GM19023 (cell line): ENCODE data around the gene IPO5.
A peak's percentile ranks its signal among the peaks of the same experiment; 100 is the strongest.

Experiments used
- ATAC-seq: cut with Tn5 transposase; IDR thresholded peaks from one replicate; pipeline ENCODE4 v1.9.1; 2021; ENCODE audit warnings: mild to moderate bottlenecking, moderate library complexity; ENCODE audit not compliant: unreplicated experiment

Gene IPO5

DNA sequence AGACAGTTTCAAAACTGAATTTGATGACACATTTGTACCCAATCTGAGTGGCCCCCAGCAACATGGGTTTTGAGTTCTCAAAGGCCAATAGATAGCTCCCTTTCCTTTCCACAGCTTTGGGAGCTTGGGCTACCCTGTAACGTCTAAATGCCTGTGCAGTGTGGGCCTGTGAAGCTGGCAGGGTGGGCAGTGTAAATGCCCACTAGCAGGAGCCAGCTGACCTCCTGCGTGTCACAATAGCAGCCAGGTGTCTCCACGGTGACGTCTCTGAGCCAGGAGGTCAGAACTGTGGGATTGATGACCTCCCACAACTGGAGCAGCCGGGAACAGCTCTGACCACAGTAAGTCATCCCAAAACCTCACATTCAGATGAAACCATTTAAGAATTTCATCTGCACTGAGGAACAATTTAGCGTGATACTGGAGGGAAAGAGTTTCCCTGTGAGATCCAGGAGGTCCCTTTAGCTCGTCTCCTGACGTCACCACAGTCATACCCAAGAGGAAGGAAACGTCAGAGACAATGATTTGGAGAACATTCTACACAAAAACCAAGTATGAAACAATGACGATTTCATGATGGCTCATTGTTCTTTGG lies at the start of gene IPO5:
TSS of gene IPO5 (plus strand) at position 300 of the 595 bp plus-strand sequence. CDS start 23,022 bp downstream, outside the sequence.
- no peak for ATAC-seq

GRCh38 chr13:97904059-97904458 lies 49.4 kb upstream of the IPO5 start:
- no peak for ATAC-seq

- no peak for ATAC-seq
These were observed 48.0 kb upstream of the IPO5 start for GRCh38 chr13:97905517-97905916.

DNA sequence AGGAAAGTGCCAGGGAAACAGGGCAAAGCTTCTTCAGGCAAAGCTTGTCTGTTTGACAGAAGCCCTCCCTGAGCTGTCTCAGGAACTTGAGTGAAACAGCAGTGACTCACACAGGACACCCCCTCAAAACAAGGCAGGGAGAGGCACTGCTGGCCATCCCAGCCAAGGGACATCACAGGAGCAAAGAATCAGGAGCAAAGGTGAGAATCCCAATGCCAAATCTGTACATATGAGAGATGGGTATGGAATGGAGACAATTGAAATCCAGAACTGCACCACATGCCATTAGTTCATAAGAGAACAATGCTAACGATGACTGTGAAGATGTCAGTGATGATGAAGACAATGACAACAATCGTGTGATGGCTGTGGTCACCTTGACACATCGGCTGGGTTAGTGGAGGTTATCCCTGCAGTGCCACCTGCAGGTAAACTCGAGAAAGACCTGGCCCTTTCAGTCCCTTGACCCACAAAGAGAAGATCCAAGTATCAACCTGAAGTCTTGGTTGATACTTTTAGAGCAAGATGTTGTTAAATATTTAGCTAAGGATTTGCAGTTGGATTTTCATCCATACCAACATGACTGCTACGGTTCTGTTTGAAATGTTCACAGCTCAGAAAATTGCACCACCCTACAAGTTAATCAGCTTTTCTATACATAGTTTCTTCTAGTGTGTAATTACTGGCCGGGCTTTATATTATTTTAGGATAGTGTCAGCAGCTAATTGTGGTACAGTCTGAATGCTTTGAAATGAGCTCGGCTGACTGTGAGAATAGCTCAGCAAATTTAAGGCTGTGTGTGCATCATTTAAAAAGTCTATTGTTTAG lies 42.0 kb upstream of the IPO5 start:
- peak; percentile 55 for ATAC-seq

DNA sequence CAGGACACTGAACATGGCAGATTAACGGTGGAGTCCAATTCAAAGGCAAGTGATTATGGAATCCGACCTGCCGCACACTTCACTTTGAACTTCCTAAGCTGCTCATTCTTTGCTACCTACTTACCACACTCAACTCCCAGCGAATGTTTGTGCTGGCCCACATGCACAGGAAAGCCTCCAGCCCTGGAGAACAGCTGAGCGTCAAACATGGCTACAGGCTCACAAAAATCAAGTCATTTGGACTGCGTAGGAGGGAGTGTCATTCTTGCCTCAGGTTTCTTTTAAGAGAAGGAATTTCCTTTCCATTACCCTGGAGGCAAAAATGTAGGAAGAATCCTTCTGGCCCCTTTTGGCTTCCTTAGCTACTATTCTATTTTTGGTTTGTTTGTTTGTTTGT lies 41.3 kb upstream of the IPO5 start:
- ATAC-seq, result no peak

GRCh38 chr13:97913206-97913605 lies 40.3 kb upstream of the IPO5 start:
- no peak for ATAC-seq

GRCh38 chr13:97914540-97914939 lies 38.9 kb upstream of the IPO5 start:
- ATAC-seq, result no peak

DNA sequence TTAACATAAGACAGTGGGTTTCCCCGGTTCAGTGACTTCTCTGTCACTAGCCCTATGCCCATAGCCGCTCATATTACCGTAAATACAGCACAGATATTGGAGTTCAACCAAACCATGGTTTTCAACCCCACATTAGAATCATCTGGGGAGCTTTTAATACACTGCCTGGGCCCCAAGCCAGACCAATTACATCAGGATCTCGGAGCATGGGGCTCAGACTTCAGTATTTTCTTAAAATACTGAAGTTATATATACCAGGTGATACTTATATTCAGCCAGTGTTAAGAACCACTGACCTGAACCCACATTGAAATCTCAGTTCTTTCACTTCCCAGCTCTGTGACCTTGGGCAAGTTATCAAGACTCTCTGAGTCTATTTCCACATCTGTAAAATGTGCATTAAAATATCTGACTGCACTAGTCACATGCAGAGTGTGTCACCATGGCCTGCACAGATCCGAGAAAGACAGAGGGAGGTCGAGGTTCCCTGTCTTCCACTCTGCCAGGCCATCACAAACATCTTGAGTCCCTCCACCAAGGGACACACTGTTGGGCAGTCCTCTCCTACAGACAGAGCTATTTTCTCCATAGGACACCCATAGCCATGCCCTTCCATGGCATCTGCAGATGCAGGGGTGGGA lies 32.2 kb upstream of the IPO5 start:
- ATAC-seq, result no peak

- no peak for ATAC-seq
These were observed 25.2 kb upstream of the IPO5 start for GRCh38 chr13:97928301-97928700.

GRCh38 chr13:97932036-97932435 lies 21.4 kb upstream of the IPO5 start:
- ATAC-seq, result no peak

- ATAC-seq, result no peak
These were observed 20.8 kb upstream of the IPO5 start for GRCh38 chr13:97932647-97933046.

DNA sequence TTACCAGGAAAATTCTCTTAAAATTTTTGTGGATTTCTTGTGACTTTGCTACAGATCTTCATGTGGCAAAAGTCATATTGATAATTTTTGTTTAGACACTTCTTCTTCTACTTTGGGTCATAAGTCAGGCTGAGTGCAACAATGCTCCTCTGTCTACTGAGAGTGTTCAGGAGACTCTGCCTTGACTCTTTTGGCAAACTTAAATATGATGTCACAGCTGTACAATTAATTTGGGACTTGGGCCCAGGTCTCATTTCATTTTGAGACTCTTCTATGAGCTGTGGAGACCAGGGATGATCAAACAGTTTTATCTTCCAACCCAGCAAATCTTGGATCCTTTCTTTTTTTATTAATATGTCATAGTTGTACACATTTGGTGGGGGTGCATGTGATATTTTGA lies 19.7 kb upstream of the IPO5 start:
- no peak for ATAC-seq

DNA sequence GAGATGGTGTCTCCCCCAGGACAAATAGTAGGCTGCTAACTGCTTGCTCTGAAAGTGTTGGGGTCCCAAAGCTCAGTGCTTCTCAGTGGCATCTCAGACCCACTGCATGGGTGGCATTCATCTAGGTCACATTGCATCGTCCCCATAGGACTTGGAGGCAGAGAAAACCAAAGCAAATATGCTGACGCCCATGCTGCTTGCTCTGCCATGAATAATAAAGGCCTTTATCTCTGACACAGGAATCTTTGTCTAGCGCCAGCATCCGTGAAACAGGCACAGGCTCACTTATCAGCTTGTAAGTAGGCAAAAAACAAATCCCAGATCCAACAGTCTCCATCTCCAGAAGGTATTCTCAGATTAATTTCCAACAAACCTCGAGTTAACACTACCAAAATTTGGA lies 18.9 kb upstream of the IPO5 start:
- ATAC-seq, result no peak

GRCh38 chr13:97935071-97935470 lies 18.4 kb upstream of the IPO5 start:
- ATAC-seq, result no peak

GRCh38 chr13:97936036-97936435 lies 17.4 kb upstream of the IPO5 start:
- no peak for ATAC-seq

DNA sequence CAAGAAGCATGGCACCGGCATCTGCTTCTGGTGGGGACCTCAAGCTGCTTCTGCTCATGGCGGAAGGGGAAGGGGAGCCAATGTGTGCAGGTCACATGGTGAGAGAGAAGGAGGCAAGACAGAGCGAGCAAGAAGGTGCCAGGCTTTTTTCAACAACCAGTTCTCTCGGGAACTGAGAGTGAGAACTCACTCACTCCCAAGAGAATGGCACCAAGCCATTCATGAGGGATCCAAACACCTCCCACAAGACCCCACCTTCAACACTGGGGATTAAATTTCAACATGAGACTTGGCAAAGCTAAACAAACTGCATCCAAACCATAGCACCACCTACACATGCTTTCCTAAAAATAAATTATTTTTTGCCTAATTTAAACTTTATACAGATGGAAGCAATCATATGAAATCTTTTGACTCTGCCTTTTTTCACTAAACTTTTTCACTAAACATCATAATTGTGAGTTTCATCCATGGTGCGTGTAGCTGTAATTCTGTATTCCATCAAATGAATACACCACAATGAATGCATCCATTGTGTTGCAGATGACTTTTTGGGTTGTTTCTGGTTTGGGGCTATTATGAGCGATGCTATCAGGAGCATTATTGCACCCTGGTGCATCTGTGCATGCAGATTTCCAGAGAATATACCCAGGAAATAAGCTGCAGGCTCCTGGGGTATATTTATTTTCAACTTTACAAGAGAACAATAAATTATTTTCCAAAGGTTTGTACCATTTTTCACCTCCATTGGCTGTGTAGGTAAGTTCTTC lies 14.6 kb upstream of the IPO5 start:
- ATAC-seq, result no peak

DNA sequence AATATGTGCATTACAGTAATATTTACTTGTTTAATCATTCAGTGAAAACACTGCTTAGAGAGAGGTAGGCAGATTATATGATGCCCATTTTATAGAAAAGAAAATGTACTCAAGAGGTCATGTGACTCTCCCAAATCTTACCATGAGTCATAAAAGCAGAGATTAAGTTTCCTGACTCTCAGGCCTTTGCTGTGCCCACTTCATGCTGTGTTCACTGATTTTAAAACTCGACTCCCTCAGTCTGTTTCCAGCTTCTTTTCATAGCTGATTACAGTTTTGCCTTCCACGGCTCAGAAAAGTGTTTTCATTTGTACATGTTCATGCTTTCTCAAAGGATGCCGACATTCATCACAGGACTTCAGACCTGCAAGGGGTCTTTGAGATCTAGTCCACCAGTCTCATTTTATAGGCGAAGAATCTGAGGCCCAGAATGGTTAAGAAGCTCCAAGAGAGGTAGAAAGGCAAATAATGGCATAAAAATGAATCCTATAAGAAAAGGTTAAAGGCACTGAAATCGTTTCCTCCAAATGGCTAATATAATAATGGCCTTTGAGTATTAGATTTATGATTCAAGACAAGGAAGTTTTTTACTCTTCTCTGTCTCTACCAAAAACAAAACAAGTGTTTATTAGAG lies 9.0 kb upstream of the IPO5 start:
- ATAC-seq, result no peak

GRCh38 chr13:97945342-97945741 lies 8.1 kb upstream of the IPO5 start:
- no peak for ATAC-seq

GRCh38 chr13:97945792-97946419 lies 7.6 kb upstream of the IPO5 start:
- ATAC-seq, result no peak

DNA sequence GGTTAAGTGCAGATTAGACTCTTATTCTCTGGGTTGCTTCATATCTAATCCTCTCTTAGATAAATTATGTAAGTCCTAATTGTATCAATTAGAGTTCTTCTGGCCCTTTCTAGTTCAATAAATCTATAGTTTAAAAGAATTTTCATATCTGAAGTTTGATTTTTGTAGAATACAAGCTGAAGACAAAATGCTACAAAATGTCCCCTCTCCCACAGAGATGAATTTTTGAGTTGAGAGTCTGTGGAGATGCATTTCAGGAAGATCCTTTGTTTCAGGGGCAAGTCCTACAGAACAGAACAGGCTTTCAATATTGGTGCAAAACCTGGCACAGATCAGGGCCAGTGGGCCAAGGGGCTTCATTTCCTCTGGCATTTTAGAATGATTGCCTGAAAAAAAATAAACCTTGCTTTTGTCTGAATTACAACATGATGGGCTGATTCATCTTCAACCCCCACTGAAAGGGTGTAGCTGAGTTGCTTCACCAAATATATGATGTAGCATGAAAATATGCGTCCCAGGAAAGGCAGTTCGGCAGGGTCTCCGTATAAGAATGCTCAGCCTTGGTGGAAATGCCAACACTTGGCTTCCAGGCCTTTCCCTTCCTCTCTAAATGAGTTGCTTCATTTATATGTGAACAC lies 6.4 kb upstream of the IPO5 start:
- ATAC-seq, result no peak
